Esophagus muscularis mucosa (tissue), 4 donors: ENCODE data around the gene MSANTD1.

Experiments used
- CTCF ChIP-seq, 3 experiments: fragments of 200-600 bp in 2 of 3; fragments of 450-650 bp in 1 of 3; sonication (generic) in 2 of 3; IDR thresholded peaks; one replicate each; pipeline ENCODE4 v1.5.1; 2017 to 2019; ENCODE audit warnings: antibody characterized with exemption in 3 of 3, mild to moderate bottlenecking in 2 of 3, moderate library complexity in 1 of 3
- EP300 ChIP-seq: sonication (generic); formaldehyde crosslinking; IDR thresholded peaks from one replicate; pipeline ENCODE4 v1.6.1; 2017; ENCODE audit warnings: antibody characterized with exemption
- POLR2A ChIP-seq: fragments of 450-650 bp; IDR thresholded peaks from one replicate; pipeline ENCODE4 v1.6.1; 2017; ENCODE audit warnings: antibody characterized with exemption, moderate library complexity, mild to moderate bottlenecking, low read depth

GRCh38 chr4:3295837-3296624 is 47.1 kb downstream of the MSANTD1 start:
- TF ChIP-seq CTCF (IDR thresholded peaks at IDR 0.05), result no peak
- TF ChIP-seq POLR2A, result no peak
- no peak for TF ChIP-seq EP300
